GM12873 (cell line): ENCODE data around the gene FOXP4.

ENCODE experiments used
- TF ChIP-seq, protein P1 (sequence below): IDR thresholded peaks from 2 replicates; pipeline ENCODE4 v1.5.1; 2012; ENCODE audit warnings: low read depth, mild to moderate bottlenecking, moderate library complexity, low read length, control low read depth; ENCODE audit not compliant: insufficient read depth; ENCODE audit errors: missing control alignments

The FOXP4 gene

DNA sequence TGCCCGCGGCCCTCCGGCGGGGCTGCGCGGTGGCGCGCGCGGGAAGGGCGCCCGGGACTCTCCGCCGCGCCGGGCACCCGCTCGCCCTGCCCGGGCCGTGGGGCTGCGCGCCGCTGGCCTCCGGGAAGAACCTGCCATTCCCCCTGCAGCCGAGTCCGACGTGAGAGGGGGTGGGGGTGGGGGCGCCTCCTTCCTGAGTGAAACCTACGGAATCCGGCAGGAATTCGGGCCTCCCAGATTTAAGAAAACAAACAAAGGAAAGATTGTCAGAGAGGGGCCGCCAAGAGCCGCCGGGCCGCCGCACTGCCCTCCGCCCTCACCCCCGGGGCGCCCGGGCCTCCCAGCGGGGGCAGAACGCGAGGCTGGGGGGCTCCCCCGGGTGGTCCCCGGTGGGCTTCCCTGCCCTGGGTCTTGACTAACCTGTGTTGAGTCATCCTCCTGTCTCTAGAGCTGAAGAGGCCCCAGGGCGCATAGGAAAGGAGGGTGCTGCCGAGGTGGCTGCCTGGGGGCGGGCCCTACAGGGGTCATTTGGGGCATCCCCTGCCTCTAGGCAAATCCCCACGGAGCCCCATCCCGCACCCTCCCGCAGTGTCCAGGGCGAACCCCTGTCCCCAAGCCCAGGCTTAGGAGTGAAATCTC is 42.2 kb upstream of the FOXP4 start:
- TF ChIP-seq, protein P1, sequence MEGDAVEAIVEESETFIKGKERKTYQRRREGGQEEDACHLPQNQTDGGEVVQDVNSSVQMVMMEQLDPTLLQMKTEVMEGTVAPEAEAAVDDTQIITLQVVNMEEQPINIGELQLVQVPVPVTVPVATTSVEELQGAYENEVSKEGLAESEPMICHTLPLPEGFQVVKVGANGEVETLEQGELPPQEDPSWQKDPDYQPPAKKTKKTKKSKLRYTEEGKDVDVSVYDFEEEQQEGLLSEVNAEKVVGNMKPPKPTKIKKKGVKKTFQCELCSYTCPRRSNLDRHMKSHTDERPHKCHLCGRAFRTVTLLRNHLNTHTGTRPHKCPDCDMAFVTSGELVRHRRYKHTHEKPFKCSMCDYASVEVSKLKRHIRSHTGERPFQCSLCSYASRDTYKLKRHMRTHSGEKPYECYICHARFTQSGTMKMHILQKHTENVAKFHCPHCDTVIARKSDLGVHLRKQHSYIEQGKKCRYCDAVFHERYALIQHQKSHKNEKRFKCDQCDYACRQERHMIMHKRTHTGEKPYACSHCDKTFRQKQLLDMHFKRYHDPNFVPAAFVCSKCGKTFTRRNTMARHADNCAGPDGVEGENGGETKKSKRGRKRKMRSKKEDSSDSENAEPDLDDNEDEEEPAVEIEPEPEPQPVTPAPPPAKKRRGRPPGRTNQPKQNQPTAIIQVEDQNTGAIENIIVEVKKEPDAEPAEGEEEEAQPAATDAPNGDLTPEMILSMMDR: no peak

DNA sequence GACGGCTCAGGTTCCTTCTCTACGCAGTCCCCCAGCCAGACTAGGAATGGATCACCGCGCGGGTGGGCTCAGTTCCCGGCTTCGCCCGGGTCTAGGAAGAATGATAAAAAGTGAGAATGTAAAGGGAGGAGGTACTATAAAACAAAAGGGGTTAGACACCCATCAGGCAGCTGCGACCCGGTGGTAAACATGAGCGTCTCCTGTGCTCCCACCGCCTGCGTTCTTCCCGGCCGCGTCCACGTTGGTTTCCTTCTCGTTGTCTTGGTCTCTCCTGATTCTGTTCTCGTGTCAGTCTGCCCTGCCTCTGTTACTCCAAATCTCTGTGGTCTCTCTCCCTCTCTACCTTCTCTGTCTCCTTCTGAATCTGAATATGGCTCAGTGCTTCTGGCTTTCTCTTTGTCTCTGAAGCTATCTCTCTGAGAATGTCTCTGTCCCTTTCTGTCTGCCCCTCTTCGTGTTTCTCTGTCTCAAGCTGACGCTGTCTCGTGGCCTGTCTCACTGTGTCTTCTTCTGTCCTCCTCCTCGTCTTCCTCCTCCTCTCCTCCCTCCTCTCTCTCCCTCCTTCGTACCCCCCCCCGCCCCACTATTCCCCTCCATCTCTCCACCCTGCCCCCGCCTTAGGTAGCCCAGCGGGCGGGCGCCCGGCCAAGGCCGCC is 41.6 kb upstream of the FOXP4 start:
- TF ChIP-seq, protein P1: no peak

DNA sequence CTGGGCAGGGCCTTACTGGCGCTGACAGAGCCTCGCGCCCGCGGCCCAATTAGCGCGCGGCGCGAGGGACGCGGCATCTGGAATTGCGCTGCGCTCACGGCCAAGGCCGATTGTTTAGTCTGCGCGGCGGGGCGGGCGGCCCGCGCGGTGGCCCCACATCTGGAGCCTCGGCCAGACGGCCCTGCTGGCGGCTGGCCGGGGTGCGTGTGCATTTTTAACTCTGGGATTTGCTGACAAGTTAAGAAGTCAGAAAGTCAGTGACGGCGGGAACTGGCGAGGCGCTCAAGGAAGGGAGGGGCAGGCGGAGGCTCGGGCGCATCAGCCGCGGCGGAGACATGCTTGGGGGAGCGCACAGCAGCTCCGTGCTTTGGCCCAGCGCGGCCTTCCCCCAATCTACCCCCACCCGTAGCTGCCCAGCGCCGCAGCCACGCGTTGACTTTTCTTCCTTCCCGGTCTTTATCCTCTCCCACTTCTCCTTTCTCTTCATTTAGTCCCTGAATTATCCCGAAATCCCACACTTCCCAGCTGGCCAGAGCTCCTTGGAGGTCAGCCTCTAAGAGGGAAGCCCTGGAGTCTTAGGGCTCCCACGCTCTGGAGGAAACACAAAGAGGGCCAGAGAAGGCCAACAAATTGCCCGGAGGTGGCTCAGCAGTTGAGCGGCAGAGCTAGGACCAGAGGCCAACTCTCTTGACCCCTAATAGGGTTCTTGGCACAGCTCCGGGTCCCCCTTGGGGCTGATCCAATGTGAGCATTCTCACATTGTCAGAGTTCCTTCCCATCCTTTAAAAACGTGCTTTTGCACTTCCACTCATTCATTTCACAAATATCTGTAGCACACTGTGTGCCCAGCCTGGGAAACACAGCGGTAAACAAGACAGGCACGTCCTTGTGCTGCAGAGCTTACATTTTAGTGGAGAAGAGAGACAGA is 40.8 kb upstream of the FOXP4 start:
- TF ChIP-seq, protein P1: no peak

DNA sequence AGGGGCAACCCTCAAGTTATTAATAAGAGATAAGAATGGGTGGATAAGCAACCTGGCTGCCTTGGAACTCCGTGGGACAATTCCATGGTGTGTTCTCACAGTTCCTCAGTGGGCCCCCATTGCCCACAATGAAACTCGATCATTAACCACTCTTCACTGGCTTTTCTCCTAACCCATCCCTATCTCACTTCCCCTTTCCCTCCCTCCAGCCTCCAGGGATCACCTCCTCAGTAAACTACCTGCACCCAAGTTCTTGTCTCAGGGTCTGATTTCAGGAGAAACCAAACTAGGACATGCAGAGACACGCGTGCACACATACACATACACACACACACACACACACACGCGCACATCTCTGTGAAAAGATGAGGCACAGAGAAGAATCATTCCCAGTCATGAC is 37.7 kb upstream of the FOXP4 start:
- TF ChIP-seq, protein P1: no peak

DNA sequence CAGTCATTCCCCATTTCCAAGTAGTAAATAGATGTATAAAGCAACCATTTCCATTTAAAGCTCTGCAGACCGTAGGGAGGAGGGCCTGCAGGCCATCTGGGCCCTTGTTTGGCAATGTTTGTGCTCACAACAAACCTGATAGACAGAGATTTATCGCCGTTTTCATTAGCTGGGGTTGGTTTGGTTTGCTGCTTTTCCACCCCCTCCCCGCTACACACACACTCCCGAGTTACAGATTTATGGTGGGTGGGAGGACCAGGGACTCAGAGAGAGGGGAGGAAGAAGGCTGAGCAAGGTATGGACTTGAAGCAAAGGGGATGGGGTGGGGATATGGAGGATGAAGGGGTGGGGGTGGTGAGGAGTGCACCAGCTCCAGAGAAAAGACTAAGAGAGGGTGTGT is 36.6 kb upstream of the FOXP4 start:
- TF ChIP-seq, protein P1: no peak

DNA sequence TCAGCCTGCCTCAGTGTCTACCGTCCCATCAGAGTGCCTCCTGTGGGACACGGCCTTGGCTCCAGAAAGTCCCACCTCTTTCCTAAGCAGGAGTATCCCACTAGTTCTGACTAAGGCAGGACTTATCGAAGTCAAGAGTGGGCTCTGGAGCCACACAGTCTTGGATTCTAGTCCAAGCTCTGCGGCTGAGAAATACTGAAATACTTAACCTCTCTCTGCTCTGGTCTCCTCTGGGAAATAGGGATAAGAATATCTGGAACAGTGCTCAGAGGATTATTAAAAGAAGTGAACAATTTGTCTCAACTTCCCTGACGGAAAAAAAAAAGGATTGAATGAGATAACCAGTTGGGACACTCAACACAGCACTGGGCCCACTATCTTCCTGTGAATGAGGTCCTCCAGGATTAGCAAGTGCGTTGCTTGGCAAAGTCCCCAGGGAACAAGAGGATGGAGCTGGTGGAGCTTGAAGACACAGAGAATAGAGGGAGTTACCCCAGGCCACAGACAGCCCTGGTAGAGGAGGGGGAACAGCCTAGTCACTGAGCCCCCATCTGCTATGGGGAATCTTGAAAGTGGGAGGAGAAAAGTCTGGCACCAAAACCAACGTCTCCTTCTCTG is 34.6 kb upstream of the FOXP4 start:
- TF ChIP-seq, protein P1: no peak
